Measurements from ENCODE around the gene ITGA11.
A peak's percentile ranks its signal among the peaks of the same experiment; 100 is the strongest.

The ITGA11 gene

DNA sequence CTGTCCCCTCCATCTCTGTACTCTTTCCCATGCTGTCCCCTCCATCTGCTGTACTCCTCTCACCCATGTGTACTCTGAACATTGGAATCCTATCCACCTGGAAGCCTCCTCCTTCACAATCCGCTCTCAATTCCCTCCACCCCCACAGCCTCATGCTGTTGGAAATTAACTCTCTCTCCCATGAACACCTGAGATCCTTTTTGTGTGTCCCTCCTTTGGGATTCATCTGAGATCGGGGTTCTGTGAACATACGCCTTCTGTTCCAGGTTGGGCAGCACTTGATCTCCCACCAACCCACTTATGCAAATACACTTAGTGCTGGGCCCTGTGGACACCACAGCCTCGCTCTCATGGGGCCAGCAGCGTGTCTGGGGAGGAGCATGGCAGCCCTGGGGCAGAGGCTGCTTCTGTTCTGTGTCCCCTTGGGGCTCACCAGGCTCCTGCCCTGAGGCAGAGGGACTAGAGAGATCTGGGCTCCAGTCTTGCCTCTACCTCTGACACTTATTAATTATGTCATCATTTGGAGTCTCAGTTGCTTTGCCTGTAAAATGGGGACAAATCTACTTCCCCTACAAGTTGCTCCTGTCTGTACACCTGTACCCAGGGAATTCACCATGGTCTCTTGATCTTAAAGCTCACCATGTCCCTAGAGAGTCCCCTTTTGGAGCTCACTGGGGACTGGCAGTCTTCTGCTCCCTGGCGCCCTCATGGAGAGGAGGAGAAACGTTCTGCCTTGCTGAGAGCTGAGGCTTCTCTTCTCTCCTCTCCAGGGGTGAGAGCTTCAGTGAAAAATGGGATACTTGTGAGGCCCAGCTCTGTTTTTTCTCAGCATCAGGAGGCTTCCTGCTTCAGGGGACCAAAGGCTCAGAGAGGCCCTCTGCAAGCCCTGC is 42.7 kb downstream of the ITGA11 start:
- DNase-seq = no peak

GRCh38 chr15:68387381-68388143 is 44.4 kb downstream of the ITGA11 start:
- DNase-seq = peak; percentile 42

DNA sequence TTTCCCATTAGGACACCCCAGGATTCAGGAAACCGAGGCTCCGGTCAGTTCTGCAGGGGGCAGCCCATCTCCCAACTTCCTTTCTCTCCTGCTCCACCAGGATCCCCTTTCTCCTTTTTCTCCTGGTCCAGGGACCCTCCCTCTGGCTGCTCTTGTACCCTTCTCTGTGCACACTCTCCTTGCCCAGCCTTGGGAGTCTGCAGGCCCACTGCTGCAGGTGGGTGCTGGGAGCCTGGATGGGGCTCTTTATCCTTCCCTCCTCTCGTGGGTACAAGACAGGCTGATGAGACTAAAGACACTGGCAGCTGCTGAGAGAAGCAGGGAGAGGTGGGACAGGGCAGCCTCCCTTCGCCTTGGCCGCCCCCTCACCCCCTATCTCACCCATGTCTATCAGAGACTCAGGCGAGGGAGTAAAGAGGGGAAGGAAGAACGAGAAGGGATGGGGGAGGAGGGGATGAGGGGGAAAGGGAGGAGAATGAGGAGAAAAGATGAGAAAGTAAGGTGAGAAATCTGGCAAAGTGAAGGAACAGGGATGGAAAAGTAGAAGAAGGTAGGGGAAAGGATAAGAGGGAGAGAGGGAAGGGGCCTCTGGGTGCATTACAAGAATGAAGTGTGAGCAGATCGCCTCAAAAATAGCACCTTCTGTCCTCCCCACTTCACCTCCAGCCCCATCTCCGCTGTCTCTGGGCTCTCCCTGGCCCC is 45.2 kb downstream of the ITGA11 start:
- no peak for DNase-seq

GRCh38 chr15:68385671-68386586 is 46.0 kb downstream of the ITGA11 start:
- DNase-seq = no peak

GRCh38 chr15:68385240-68385561 is 46.8 kb downstream of the ITGA11 start:
- DNase-seq = no peak

DNA sequence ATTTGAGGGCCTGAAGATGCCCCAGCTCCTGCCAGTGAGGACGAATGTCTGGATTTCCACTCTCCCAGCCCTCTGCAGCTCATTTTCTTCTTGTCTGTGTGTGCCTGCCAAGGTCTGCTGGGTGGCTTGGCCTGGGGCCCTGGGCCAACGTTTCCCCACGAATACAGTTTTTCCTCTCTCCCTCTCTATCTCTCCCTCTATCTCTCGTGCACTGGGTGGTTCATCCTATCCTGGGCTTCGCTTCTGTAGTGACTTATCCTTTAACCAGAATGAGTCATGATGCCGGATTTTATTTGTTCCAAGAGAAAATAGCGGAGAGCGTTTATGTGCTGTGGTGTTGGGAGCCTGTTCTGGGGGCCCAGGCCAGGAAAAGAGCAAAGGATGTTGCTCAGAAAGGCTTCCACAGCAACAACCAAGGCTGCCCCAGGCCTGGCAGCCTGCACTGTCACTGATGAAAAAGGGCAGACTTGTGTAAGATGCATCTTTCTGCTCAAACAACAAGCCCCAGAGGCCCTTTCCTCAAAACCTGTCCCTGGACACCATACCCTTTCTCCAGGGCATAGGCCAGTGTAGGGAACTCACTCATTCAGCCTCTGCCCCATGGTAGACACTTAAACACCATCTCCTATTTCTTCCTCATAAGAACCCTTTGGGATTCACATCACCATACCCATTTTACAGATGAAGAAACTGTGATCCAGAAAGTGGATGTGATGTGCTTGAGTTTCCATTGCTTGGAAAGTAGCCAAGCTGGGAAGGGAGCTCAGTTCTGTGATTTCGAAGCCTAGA is 47.3 kb downstream of the ITGA11 start:
- DNase-seq = peak; percentile 98

DNA sequence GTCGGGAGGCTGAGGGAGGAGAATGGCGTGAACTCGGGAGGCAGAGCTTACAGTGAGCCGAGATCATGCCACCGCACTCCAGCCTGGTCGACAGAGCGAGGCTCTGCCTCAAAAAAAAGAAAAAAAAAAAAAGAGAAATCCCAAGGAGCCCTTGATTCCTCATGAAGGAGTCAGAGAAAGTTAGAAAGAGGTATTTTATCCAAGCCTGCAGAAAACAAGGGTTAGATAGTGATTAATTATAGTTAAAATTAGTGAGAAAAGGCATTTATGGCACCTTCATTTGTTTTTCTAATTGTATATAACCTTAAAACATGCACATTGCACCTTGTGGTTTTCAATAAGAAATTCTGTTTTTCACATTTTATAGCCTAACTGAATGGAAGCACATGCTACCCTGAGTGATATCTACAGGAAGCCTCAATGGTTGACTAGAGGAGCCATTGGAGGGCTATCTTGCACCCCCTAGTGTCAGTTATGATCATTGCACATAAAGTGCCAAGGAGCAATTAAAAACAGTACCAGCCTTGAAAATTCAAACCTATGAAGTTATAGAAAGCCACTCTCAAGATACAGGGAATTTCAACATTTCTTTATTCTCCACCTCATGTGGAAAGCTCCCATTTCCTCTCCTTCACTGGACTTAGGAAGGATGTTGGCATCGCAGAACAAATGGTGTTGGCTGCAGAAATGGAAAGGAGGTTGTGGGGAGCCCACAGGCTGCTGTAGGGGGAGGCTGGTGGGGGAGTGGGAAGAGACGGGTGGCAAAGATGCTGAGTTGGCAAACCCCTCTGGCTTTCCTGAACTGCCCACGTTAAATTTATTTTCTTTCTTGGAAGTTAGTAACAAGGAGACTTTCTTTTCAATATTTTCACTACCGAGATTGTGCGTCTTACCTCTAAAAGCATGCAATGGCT is 48.5 kb downstream of the ITGA11 start:
- peak; percentile 50 for DNase-seq

DNA sequence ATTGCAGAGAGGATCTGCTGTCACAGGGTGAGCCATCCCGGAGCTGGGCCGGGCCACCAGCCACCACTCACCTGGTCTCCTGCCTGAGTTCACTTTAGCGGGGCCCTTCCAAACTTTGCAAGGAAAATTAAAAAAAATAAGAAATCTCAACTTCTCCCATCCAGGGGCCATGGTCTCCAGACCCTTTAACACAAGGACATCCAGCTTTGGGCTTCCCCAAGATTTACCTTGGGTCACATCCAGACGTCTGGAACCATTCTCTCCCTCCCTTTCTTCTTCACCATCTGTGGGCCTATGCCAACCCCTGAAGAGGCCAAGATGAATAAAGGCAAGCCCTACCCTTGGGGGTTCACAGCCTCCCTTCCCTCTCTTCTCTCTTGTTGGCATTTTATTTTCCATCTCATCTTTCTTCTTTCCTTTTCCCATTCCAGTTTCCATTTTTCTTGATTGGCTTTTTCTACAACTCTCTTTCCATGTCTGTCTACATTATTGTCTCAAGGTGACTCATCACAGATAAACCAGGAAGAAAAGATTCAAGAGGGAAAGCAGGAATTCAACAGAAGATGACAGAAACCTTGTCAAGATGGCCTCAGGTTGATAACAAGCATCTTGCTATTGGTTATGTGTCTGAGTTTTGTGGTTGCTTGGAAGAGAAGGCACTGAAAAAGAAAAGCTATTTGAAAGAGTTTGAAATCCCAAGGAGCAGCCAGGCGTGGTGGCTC is 49.5 kb downstream of the ITGA11 start:
- DNase-seq = peak; percentile 49

GRCh38 chr15:68380456-68380855 is 51.5 kb downstream of the ITGA11 start:
- DNase-seq = no peak

DNA sequence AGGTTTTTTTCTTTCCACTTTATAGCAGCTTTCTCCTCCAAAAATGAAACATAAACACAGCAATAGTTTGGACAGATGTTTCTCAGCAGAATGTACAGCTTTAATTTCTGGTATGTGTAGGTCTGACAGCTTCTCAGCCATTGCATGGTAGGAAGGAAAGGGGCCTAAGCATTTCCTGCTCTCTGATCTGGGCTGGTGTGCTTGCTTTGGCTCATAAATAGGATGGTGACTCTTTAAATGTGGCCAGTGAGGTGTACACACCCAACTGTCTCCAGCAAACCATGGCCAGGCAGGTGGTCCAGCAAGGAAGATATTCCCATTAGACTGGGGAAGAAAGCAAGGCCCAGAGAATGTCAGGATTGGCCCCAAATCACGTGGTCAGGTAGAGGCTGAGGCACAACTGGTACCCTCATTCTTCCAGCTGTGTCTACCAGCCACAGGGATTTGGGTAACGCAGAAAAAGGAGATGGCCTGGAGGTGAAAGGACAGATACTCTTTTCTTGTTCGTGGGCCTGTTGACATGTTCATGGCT is 52.1 kb downstream of the ITGA11 start:
- peak; percentile 23 for DNase-seq

GRCh38 chr15:68379058-68379758 is 52.8 kb downstream of the ITGA11 start:
- DNase-seq = no peak

- DNase-seq = no peak
These were observed 53.4 kb downstream of the ITGA11 start for GRCh38 chr15:68378595-68378994.

DNA sequence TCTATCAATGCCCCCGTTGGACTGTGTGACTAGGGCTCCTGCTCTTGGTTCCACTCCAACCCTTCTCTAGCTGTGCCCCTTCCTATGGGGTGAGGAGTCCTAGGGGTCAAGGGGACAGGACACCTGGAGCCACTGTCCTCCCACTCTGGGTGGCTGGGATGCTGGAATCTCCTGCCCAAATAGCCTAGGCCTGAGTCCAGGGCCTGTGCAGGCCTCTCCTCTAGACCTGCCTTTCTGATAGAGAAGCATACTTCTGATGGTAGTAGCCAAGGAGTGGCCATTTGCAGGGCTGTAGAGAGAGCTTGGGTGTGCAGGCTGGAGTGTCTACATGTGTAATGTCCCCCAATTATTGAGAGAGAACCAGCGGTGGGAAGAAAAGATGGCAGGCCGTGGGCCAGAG is 54.2 kb downstream of the ITGA11 start:
- no peak for DNase-seq

DNA sequence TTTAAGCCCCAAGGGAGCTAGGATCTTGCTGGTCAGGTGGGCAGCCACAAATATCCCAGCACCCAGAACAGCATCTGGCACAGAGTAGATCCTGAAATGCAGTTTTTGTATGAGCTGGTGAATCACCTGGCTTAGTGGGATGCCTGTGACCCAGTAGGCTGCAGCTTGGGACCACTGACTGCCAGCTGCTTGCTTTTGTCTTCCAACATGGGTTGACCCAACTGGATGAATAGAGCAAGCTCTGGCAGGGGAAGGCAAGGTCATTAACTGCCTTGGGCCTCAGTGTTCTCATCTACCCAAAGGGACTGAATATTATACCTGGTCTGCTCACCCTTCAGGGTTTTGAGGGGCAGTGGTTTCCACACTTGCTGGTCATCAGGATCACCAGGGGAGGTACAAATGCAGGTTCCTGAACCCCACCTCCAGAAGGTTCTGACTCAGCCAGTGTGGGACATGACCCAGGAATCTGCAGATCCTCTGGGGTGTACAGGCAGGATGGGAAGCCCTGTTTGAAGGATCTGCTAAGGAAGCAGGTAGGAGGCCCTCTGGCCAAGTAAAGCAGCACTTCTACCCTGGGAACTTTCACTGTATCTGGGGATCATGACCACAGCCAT is 55.4 kb downstream of the ITGA11 start:
- no peak for DNase-seq

GRCh38 chr15:68375716-68376220 is 56.2 kb downstream of the ITGA11 start:
- no peak for DNase-seq

GRCh38 chr15:68375191-68375631 is 56.8 kb downstream of the ITGA11 start:
- DNase-seq = no peak

- DNase-seq = no peak
These were observed 57.7 kb downstream of the ITGA11 start for GRCh38 chr15:68374168-68374745.

GRCh38 chr15:68373028-68373427 is 58.9 kb downstream of the ITGA11 start:
- no peak for DNase-seq

All from fibroblast of skin of right biceps (primary cell).